ENCODE data around the gene EARS2.

GRCh38 chr16:23502466-23502865, 54.7 kb downstream of the EARS2 start:
- TF ChIP-seq POLR2AphosphoS5 (IDR thresholded peaks at IDR 0.05; ENCODE audit: borderline replicate concordance, low read depth, low read length) = no peak
- TF ChIP-seq EZH2 (IDR thresholded peaks at IDR 0.05) = no peak
- TF ChIP-seq FOXP2 (optimal IDR thresholded peaks at IDR 0.05; ENCODE audit: control extremely low read depth, extremely low read length, insufficient read depth) = no peak
